H9 (cell line): ENCODE measurements around the gene GRK3. TPM values are rescaled to one million over a fixed set of nuclear protein-coding genes. Genes with fewer than 3 reads are reported as not detected.
"Not testable (repeated sequence)": the region's sequence is repeated elsewhere in the genome, so short reads cannot be mapped to it uniquely, and the experiment has no call there.

Experiments
- DNase-seq: peaks from one replicate; pipeline ENCODE4 v3.0.0-alpha.2; 2017
- H2AFZ ChIP-seq: one replicate; pipeline ENCODE4 v1.6.1; 2013; ENCODE audit warnings: mild to moderate bottlenecking, low read length, control low read depth, moderate library complexity
- H2AK5ac ChIP-seq: 2 replicates; pipeline ENCODE4 v1.6.1; 2013; ENCODE audit warnings: low read length, control low read depth, mixed read lengths; ENCODE audit not compliant: insufficient read length
- H2BK120ac ChIP-seq: one replicate; pipeline ENCODE4 v1.6.1; 2013; ENCODE audit warnings: low read depth, mild to moderate bottlenecking, low read length, control low read depth, inconsistent platforms; ENCODE audit not compliant: poor library complexity, severe bottlenecking
- H2BK12ac ChIP-seq: 2 replicates; pipeline ENCODE4 v1.6.1; 2013; ENCODE audit warnings: low read length, control low read depth, mixed read lengths, low read depth; ENCODE audit not compliant: insufficient read length
- H2BK15ac ChIP-seq: 2 replicates; pipeline ENCODE4 v1.6.1; 2013; ENCODE audit warnings: low read depth, low read length, control low read depth
- H2BK20ac ChIP-seq: one replicate; pipeline ENCODE4 v1.6.1; 2013; ENCODE audit warnings: low read depth, mild to moderate bottlenecking, low read length, control low read depth, inconsistent platforms; ENCODE audit not compliant: poor library complexity, severe bottlenecking
- H2BK5ac ChIP-seq: 2 replicates; pipeline ENCODE4 v1.6.1; 2013; ENCODE audit warnings: low read length, control low read depth, mixed read lengths; ENCODE audit not compliant: insufficient read length
- H3K14ac ChIP-seq: 2 replicates; pipeline ENCODE4 v1.6.1; 2013; ENCODE audit warnings: low read length, control low read depth; ENCODE audit not compliant: insufficient read depth
- H3K18ac ChIP-seq: 2 replicates; pipeline ENCODE4 v1.6.1; 2013; ENCODE audit warnings: low read depth, mild to moderate bottlenecking, mixed read lengths, low read length, control low read depth; ENCODE audit not compliant: insufficient read length
- H3K23ac ChIP-seq: 2 replicates; pipeline ENCODE4 v1.6.1; 2013; ENCODE audit warnings: low read length, control low read depth, mixed read lengths, low read depth; ENCODE audit not compliant: insufficient read length
- H3K23me2 ChIP-seq: 2 replicates; pipeline ENCODE4 v1.6.1; 2013; ENCODE audit warnings: low read depth, mild to moderate bottlenecking, mixed read lengths, low read length, control low read depth; ENCODE audit not compliant: insufficient read length, poor library complexity, severe bottlenecking
- H3K27ac ChIP-seq: 2 replicates; pipeline ENCODE4 v1.5.1; 2013; ENCODE audit warnings: low read length, control low read depth, mixed read lengths, low read depth; ENCODE audit not compliant: insufficient read length
- H3K27me3 ChIP-seq: 2 replicates; pipeline ENCODE4 v1.6.1; 2013; ENCODE audit warnings: low read length, control low read depth, inconsistent platforms; ENCODE audit not compliant: insufficient read depth
- H3K4ac ChIP-seq: 2 replicates; pipeline ENCODE4 v1.6.1; 2013; ENCODE audit warnings: low read depth, mild to moderate bottlenecking, control low read depth, inconsistent platforms, low read length, moderate library complexity
- H3K4me1 ChIP-seq: 2 replicates; pipeline ENCODE4 v1.6.1; 2013; ENCODE audit warnings: low read length, control low read depth, inconsistent platforms; ENCODE audit not compliant: insufficient read depth
- H3K4me2 ChIP-seq: 2 replicates; pipeline ENCODE4 v1.6.1; 2013; ENCODE audit warnings: low read length, control low read depth, mixed read lengths; ENCODE audit not compliant: insufficient read length, insufficient read depth
- H3K56ac ChIP-seq: 2 replicates; pipeline ENCODE4 v1.6.1; 2013; ENCODE audit warnings: low read depth, mild to moderate bottlenecking, mixed read lengths, low read length, control low read depth; ENCODE audit not compliant: insufficient read length
- H3K79me1 ChIP-seq: 2 replicates; pipeline ENCODE4 v1.6.1; 2013; ENCODE audit warnings: low read depth, mild to moderate bottlenecking, moderate library complexity, low read length, control low read depth, inconsistent platforms; ENCODE audit not compliant: insufficient read depth, poor library complexity, severe bottlenecking
- H3K79me2 ChIP-seq: 2 replicates; pipeline ENCODE4 v1.6.1; 2013; ENCODE audit warnings: low read length, control low read depth, inconsistent platforms; ENCODE audit not compliant: insufficient read depth
- H3K9ac ChIP-seq: 2 replicates; pipeline ENCODE4 v1.6.1; 2013; ENCODE audit warnings: low read length, control low read depth, mixed read lengths; ENCODE audit not compliant: insufficient read length; ENCODE audit errors: extremely low read depth
- H3K9me3 ChIP-seq: one replicate; pipeline ENCODE4 v1.6.1; 2013; ENCODE audit warnings: low read depth, low read length, inconsistent platforms; ENCODE audit not compliant: control insufficient read depth
- H3T11ph ChIP-seq: one replicate; pipeline ENCODE4 v1.6.1; 2013; ENCODE audit warnings: mild to moderate bottlenecking, low read length, control low read depth, inconsistent platforms
- H4K20me1 ChIP-seq: one replicate; pipeline ENCODE4 v1.6.1; 2013; ENCODE audit not compliant: control insufficient read depth, insufficient read length, insufficient read depth
- H4K5ac ChIP-seq: 2 replicates; pipeline ENCODE4 v1.6.1; 2013; ENCODE audit warnings: low read depth, mild to moderate bottlenecking, mixed read lengths, low read length, control low read depth; ENCODE audit not compliant: insufficient read length
- H4K8ac ChIP-seq: replicated peaks from 2 replicates; pipeline ENCODE4 v1.6.1; 2013; ENCODE audit warnings: low read length, control low read depth, mixed read lengths, low read depth; ENCODE audit not compliant: insufficient read length
- H4K91ac ChIP-seq: 2 replicates; pipeline ENCODE4 v1.6.1; 2013; ENCODE audit warnings: low read depth, mild to moderate bottlenecking, moderate library complexity, mixed read lengths, low read length, control low read depth; ENCODE audit not compliant: insufficient read length
- H3K27ac Mint-ChIP-seq, 3 experiments: 2 replicates in 2 of 3; 3 replicates in 1 of 3; pipeline ENCODE4 v1.8.0; 2020 to 2021; ENCODE audit warnings: mixed read lengths in 3 of 3, mild to moderate bottlenecking in 1 of 3, moderate library complexity in 1 of 3
- H3K27me3 Mint-ChIP-seq: 2 replicates; pipeline ENCODE4 v1.8.0; 2021; ENCODE audit warnings: low read depth, mild to moderate bottlenecking, moderate library complexity, mixed read lengths
- H3K36me3 Mint-ChIP-seq, 3 experiments: 2 replicates in 2 of 3; 3 replicates in 1 of 3; pipeline ENCODE4 v1.8.0; 2020 to 2021; ENCODE audit warnings: low read depth in 3 of 3, mixed read lengths in 3 of 3; ENCODE audit not compliant: insufficient read depth in 1 of 3
- H3K4me1 Mint-ChIP-seq, 2 experiments: 2 replicates each; pipeline ENCODE4 v1.8.0; 2020; ENCODE audit warnings: mixed read lengths in 2 of 2
- H3K4me3 Mint-ChIP-seq, 2 experiments: 2 replicates in 1 of 2; 3 replicates in 1 of 2; pipeline ENCODE4 v1.8.0; 2020 to 2021; ENCODE audit warnings: mild to moderate bottlenecking in 2 of 2, mixed read lengths in 2 of 2, moderate library complexity in 1 of 2
- H3K9me3 Mint-ChIP-seq, 2 experiments: 2 replicates in 1 of 2; 3 replicates in 1 of 2; pipeline ENCODE4 v1.8.0; 2020; ENCODE audit warnings: mild to moderate bottlenecking in 2 of 2, mixed read lengths in 2 of 2, moderate library complexity in 1 of 2
- WGBS: extraction: QIAGEN DNeasy Blood & Tissue Kit; methylation state at CpG from one replicate; pipeline ENCODE4 v1.1.7; 2013; ENCODE audit warnings: missing lambda C conversion rate, low lambda C conversion rate, mixed read lengths; ENCODE audit not compliant: insufficient read length; ENCODE audit errors: extremely low coverage; 5-methylcytosine and 5-hydroxymethylcytosine counted together
- total RNA-seq: library from RNA; stranded (reverse); gene quantifications from 2 replicates; pipeline ENCODE4 v1.2.1, GENCODE V29; 2021

GRK3 gene
- total RNA-seq, 1 experiment from 2014 or later = 23.9 TPM

DNA sequence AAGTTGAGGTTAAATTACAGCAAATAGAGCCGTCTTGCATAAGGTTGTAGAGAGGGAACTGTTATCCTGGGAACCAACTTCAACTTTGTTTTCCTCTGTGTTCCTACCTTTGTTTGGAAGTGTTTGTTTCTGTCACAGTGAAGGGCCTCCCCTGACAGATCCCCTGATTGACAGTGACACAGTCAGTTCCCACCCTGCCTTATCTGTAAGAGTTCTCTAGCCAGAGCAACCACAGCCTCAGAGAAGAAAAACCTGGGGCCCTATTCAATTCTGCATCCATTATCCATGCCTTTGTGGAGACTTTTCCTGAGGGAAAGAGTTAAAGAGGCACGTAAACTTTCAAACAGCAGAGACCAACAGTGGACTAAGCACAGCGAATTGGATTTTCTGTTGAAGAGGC lies 48.7 kb downstream of the GRK3 start:
- H3T11ph ChIP-seq = not testable (repeated sequence)

DNA sequence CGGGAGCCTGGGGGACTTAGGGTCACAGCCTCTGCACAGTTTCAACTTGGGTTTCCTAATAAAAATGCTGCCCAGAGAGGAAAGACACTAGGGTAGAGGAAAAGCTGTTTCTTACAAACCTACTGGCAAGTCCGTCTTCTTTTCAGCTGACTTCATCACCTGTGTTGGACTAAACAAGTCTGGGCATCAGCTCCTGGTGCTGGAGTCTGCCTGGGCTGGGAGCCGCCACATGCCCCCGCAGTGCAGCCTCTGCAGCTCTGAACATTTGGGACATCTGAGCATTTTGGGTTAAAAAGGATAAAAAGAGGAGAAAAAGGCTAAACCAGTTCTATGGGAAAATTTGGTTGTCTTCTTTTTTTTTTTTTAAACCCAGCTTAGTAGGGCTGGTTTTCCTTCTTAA lies 49.1 kb downstream of the GRK3 start:
- H2BK5ac ChIP-seq, H3K23me2 ChIP-seq, H3K4me2 ChIP-seq, H3K9me3 Mint-ChIP-seq, DNase-seq, H3T11ph ChIP-seq, H4K20me1 ChIP-seq, H3K79me2 ChIP-seq, H3K27me3 Mint-ChIP-seq, H2BK20ac ChIP-seq, H3K4me1 ChIP-seq, H4K8ac ChIP-seq, H3K27ac ChIP-seq, H2AFZ ChIP-seq, H3K4me3 Mint-ChIP-seq, H3K27ac Mint-ChIP-seq, H2AK5ac ChIP-seq, H3K4ac ChIP-seq, H3K27me3 ChIP-seq, H3K18ac ChIP-seq, H4K91ac ChIP-seq, H3K9me3 ChIP-seq, H4K5ac ChIP-seq, H2BK120ac ChIP-seq, H2BK12ac ChIP-seq, H3K9ac ChIP-seq, H3K14ac ChIP-seq, H3K79me1 ChIP-seq, H3K56ac ChIP-seq, H3K23ac ChIP-seq, H2BK15ac ChIP-seq: not testable (repeated sequence)
- peaks cover 19 to 20% of the 10 kb centered on the region in 2 experiments for H3K4me1 Mint-ChIP-seq
- WGBS = no CpG with 5 or more reads among the region's 4 CpGs
- peaks cover 5 to 14% (median 10%) of the 10 kb centered on the region in 3 experiments for H3K36me3 Mint-ChIP-seq

More for the DNA sequence above, 48.7 kb downstream of the GRK3 start:
- Mint-ChIP-seq H3K36me3 (peaks cover 5 to 14% (median 10%) of the 10 kb centered on the region in 3 experiments), H3K4me1 (peaks cover 17 to 19% of the 10 kb centered on the region in 2 experiments)
- H3K4ac ChIP-seq, H4K91ac ChIP-seq, H3K14ac ChIP-seq, H3K79me2 ChIP-seq, H3K23ac ChIP-seq, H3K23me2 ChIP-seq, H2BK20ac ChIP-seq, H3K4me3 Mint-ChIP-seq, H3K4me2 ChIP-seq, H3K4me1 ChIP-seq, H2BK12ac ChIP-seq, H3K18ac ChIP-seq, H3K9me3 Mint-ChIP-seq, H3K27me3 ChIP-seq, H3K9ac ChIP-seq, H3K27ac ChIP-seq, H3K27ac Mint-ChIP-seq, H3K27me3 Mint-ChIP-seq, H2AK5ac ChIP-seq, H4K20me1 ChIP-seq, DNase-seq, H3K9me3 ChIP-seq, H2BK120ac ChIP-seq, H4K8ac ChIP-seq, H4K5ac ChIP-seq, H2AFZ ChIP-seq, H2BK15ac ChIP-seq, H2BK5ac ChIP-seq, H3K79me1 ChIP-seq, H3K56ac ChIP-seq: not testable (repeated sequence)
- WGBS = no CpG with 5 or more reads among the region's 3 CpGs
